ENCODE data around the gene SERGEF. TPM values are rescaled to one million over a fixed set of nuclear protein-coding genes. Genes with fewer than 3 reads are reported as not detected.

The SERGEF gene
- total RNA-seq, 1 donor from 2014 or later, result 17.6 TPM

GRCh38 chr11:17855531-17856290 is 157.1 kb downstream of the SERGEF start:
- no peaks in the 10 kb centered on the region for H4K20me1 ChIP-seq (ENCODE audit: insufficient read depth, low read length)
- FAIRE-seq (no peak), DNase-seq (ENCODE audit: low read depth) (no peak)
- no peaks in the 10 kb centered on the region for H3K79me2 ChIP-seq (ENCODE audit: insufficient read depth, low read length)
- H3K27ac Mint-ChIP-seq (ENCODE audit: unreplicated experiment), result no peak overlapping the region
- TF ChIP-seq EZH2 (IDR thresholded peaks at IDR 0.05; ENCODE audit: insufficient read depth, low read length) (no peak), CTCF (IDR thresholded peaks at IDR 0.05; ENCODE audit: insufficient read depth, low read depth, low read length) (no peak)
- peaks cover 3% of the 10 kb centered on the region for H3K36me3 Mint-ChIP-seq (ENCODE audit: low read depth, unreplicated experiment)
- no peak overlapping the region for H2AFZ ChIP-seq (ENCODE audit: low read depth, low read length)
- peaks cover 17% of the 10 kb centered on the region for H3K4me1 Mint-ChIP-seq (ENCODE audit: low read depth, unreplicated experiment)
- H3K27me3 Mint-ChIP-seq (ENCODE audit: low read depth, unreplicated experiment), result no peaks in the 10 kb centered on the region
- H3K36me3 ChIP-seq (ENCODE audit: insufficient read depth, low read length), result no peaks in the 10 kb centered on the region
- no peak overlapping the region for H3K27ac ChIP-seq (ENCODE audit: low read depth, low read length)
- H3K4me1 ChIP-seq (ENCODE audit: insufficient read depth, low read length), result no peaks in the 10 kb centered on the region
- H3K9me3 ChIP-seq (ENCODE audit: insufficient read depth, low read depth, low read length), result no peaks in the 10 kb centered on the region
- no peak overlapping the region for H3K9ac ChIP-seq (ENCODE audit: low read length)
- no peaks in the 10 kb centered on the region for H3K9me3 Mint-ChIP-seq (ENCODE audit: unreplicated experiment)
- no peak overlapping the region for H3K4me3 Mint-ChIP-seq (ENCODE audit: unreplicated experiment)
- H3K4me2 ChIP-seq (ENCODE audit: low read length), result no peak overlapping the region
- no peaks in the 10 kb centered on the region for H3K27me3 ChIP-seq (ENCODE audit: insufficient read depth, low read length)
- no peak overlapping the region for H3K4me3 ChIP-seq (ENCODE audit: insufficient read depth, low read depth, low read length)

- Mint-ChIP-seq H3K27ac (ENCODE audit: unreplicated experiment) (no peak overlapping the region), H3K27me3 (ENCODE audit: low read depth, unreplicated experiment) (no peaks in the 10 kb centered on the region), H3K4me1 (ENCODE audit: low read depth, unreplicated experiment) (peaks cover 17% of the 10 kb centered on the region), H3K4me3 (ENCODE audit: unreplicated experiment) (no peak overlapping the region), H3K9me3 (ENCODE audit: unreplicated experiment) (no peaks in the 10 kb centered on the region), H3K36me3 (ENCODE audit: low read depth, unreplicated experiment) (peaks cover 2% of the 10 kb centered on the region)
- no peak overlapping the region for H3K27ac ChIP-seq (ENCODE audit: low read depth, low read length)
- no peaks in the 10 kb centered on the region for H4K20me1 ChIP-seq (ENCODE audit: insufficient read depth, low read length)
- H2AFZ ChIP-seq (ENCODE audit: low read depth, low read length), result no peak overlapping the region
- no peaks in the 10 kb centered on the region for H3K4me1 ChIP-seq (ENCODE audit: insufficient read depth, low read length)
- no peak overlapping the region for H3K4me2 ChIP-seq (ENCODE audit: low read length)
- no peaks in the 10 kb centered on the region for H3K36me3 ChIP-seq (ENCODE audit: insufficient read depth, low read length)
- no peaks in the 10 kb centered on the region for H3K27me3 ChIP-seq (ENCODE audit: insufficient read depth, low read length)
- no peak for DNase-seq (ENCODE audit: low read depth)
- H3K79me2 ChIP-seq (ENCODE audit: insufficient read depth, low read length), result no peaks in the 10 kb centered on the region
- no peak overlapping the region for H3K9ac ChIP-seq (ENCODE audit: low read length)
- no peaks in the 10 kb centered on the region for H3K9me3 ChIP-seq (ENCODE audit: insufficient read depth, low read depth, low read length)
- no peak for TF ChIP-seq EZH2 (IDR thresholded peaks at IDR 0.05; ENCODE audit: insufficient read depth, low read length)
- no peak overlapping the region for H3K4me3 ChIP-seq (ENCODE audit: insufficient read depth, low read depth, low read length)
- FAIRE-seq, result no peak
Observed at GRCh38 chr11:17853280-17853679, 159.6 kb downstream of the SERGEF start.

GRCh38 chr11:17852246-17852645 is 160.6 kb downstream of the SERGEF start:
- DNase-seq (ENCODE audit: low read depth) (peak; percentile 16), FAIRE-seq (no peak)
- H3K4me1 ChIP-seq (ENCODE audit: insufficient read depth, low read length), result no peaks in the 10 kb centered on the region
- H3K4me3 Mint-ChIP-seq (ENCODE audit: unreplicated experiment), result no peak overlapping the region
- no peak overlapping the region for H3K4me2 ChIP-seq (ENCODE audit: low read length)
- no peaks in the 10 kb centered on the region for H3K36me3 ChIP-seq (ENCODE audit: insufficient read depth, low read length)
- no peak overlapping the region for H3K4me3 ChIP-seq (ENCODE audit: insufficient read depth, low read depth, low read length)
- H3K27me3 ChIP-seq (ENCODE audit: insufficient read depth, low read length), result no peaks in the 10 kb centered on the region
- H3K79me2 ChIP-seq (ENCODE audit: insufficient read depth, low read length), result no peaks in the 10 kb centered on the region
- H2AFZ ChIP-seq (ENCODE audit: low read depth, low read length), result no peak overlapping the region
- H3K4me1 Mint-ChIP-seq (ENCODE audit: low read depth, unreplicated experiment), result peaks cover 17% of the 10 kb centered on the region
- TF ChIP-seq CTCF (IDR thresholded peaks at IDR 0.05; ENCODE audit: insufficient read depth, low read depth, low read length) (no peak), EZH2 (IDR thresholded peaks at IDR 0.05; ENCODE audit: insufficient read depth, low read length) (no peak)
- H3K27me3 Mint-ChIP-seq (ENCODE audit: low read depth, unreplicated experiment), result no peaks in the 10 kb centered on the region
- no peaks in the 10 kb centered on the region for H3K9me3 ChIP-seq (ENCODE audit: insufficient read depth, low read depth, low read length)
- H3K27ac Mint-ChIP-seq (ENCODE audit: unreplicated experiment), result no peak overlapping the region
- H3K9me3 Mint-ChIP-seq (ENCODE audit: unreplicated experiment), result no peaks in the 10 kb centered on the region
- H4K20me1 ChIP-seq (ENCODE audit: insufficient read depth, low read length), result no peaks in the 10 kb centered on the region
- H3K9ac ChIP-seq (ENCODE audit: low read length), result no peak overlapping the region
- H3K36me3 Mint-ChIP-seq (ENCODE audit: low read depth, unreplicated experiment), result no peaks in the 10 kb centered on the region
- H3K27ac ChIP-seq (ENCODE audit: low read depth, low read length), result no peak overlapping the region

Data from astrocyte (in vitro differentiated cells and primary cell).